ENCODE results near the gene PRKN.

The PRKN gene

DNA sequence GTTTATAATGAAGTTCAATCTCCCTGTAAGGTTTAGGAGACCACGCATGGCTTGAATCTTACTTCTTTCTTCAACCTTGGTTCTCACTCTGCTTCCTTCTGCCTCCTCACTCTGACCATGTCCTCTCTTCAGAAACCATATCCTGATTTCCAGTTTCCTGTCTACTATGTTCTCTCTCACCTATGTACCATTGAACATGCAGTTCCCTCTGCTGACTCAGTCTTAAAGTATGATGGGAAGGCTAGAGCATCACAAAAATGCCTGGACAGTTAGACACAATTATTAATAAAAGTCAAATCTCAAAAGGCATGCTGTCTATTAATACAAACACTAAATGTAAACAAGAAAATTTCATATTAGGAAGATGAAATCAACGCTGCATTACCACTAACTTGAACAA is 151.6 kb downstream of the PRKN start:
- no peak for DNase-seq (ENCODE audit: low read depth)
- TF ChIP-seq, protein P1, sequence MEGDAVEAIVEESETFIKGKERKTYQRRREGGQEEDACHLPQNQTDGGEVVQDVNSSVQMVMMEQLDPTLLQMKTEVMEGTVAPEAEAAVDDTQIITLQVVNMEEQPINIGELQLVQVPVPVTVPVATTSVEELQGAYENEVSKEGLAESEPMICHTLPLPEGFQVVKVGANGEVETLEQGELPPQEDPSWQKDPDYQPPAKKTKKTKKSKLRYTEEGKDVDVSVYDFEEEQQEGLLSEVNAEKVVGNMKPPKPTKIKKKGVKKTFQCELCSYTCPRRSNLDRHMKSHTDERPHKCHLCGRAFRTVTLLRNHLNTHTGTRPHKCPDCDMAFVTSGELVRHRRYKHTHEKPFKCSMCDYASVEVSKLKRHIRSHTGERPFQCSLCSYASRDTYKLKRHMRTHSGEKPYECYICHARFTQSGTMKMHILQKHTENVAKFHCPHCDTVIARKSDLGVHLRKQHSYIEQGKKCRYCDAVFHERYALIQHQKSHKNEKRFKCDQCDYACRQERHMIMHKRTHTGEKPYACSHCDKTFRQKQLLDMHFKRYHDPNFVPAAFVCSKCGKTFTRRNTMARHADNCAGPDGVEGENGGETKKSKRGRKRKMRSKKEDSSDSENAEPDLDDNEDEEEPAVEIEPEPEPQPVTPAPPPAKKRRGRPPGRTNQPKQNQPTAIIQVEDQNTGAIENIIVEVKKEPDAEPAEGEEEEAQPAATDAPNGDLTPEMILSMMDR (IDR thresholded peaks at IDR 0.05; ENCODE audit: low read length, missing control alignments): no peak

DNA sequence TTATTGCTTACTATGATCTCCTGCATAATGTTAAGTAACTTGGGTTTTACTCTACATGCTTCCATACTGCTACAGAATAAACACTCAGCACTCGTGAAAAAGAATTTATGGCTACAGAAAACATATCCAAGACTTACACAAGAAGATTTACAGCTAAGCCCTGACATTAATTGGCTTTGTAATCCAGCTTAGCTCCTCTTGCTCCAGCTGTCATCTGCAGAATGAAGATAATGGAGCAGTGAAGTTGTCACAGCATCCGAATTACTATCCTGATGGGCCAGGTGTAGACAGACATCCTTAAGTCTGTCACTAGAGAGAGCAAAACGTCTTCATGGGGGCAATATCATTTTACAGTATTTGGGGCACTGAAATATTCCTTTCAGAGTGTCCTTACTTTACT is 155.3 kb downstream of the PRKN start:
- TF ChIP-seq, protein P1 (IDR thresholded peaks at IDR 0.05; ENCODE audit: low read length, missing control alignments): no peak
- DNase-seq (ENCODE audit: low read depth): no peak
- no peak overlapping the region for H3K4me3 ChIP-seq (replicated peaks; ENCODE audit: low read depth, low read length)

More for the DNA sequence above, 151.6 kb downstream of the PRKN start:
- no peak overlapping the region for H3K4me3 ChIP-seq (replicated peaks; ENCODE audit: low read depth, low read length)

DNA sequence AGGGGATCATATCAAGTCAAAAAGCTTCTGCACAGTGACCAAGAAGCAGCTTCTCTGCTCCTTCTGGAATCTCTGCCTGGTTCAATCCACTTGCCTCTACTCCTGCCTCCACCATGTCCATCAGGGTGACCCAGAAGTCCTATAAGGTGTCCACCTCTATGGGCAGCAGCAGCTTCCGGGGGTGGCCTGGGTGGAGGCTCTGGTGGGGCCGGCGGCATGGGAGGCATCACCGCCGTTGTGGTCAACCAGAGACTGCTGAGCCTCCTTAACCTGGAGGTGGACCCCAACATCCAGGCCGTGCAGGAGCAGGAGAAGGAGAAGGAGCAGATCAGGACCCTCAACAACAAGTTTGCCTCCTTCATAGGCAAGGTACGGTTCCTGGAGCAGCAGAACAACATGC is 159.3 kb downstream of the PRKN start:
- TF ChIP-seq, protein P1 (IDR thresholded peaks at IDR 0.05; ENCODE audit: low read length, missing control alignments): no peak
- DNase-seq (ENCODE audit: low read depth): no peak
- no peak overlapping the region for H3K4me3 ChIP-seq (replicated peaks; ENCODE audit: low read depth, low read length)

DNA sequence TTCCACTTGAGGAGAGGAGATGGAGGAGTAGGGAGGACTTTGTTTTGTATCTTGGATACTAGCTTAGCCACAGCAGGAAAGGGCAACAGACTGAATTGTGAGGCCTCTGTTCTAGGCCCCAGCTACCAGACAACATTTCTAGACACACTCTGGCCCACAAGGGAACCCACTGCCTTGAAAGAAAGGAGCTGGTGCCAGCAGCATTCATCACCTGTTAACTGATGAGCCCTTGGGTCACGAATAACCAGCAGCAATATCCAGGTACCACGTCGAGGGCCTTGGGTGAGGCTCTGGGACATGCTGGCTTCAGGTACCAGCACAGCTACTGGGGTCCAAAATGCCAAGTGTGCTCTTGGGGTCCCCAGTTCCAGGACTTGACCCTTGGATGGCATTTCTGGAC is 165.5 kb downstream of the PRKN start:
- TF ChIP-seq, protein P1 (IDR thresholded peaks at IDR 0.05; ENCODE audit: low read length, missing control alignments): no peak
- no peak for DNase-seq (ENCODE audit: low read depth)
- no peak overlapping the region for H3K4me3 ChIP-seq (replicated peaks; ENCODE audit: low read depth, low read length)

DNA sequence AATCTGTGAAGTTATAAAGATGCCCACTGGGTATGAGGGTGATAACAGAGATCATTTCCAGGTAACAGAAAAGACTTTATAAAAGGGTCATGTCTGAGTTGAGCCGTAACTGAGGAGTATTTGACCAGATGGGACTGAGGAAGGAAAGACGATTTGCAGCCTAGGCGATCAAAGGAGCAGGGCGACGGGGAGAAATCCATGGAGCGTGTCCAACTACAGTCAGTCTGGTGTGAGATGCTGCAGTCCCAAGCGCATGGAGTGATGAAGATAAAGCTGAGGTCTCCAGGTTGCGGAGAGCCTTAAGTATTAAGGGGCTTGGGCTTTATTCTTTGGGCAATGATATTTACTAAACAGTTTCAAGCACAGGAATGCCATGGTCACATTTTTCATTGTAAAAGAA is 166.7 kb downstream of the PRKN start:
- no peak for DNase-seq (ENCODE audit: low read depth)
- H3K4me3 ChIP-seq (replicated peaks; ENCODE audit: low read depth, low read length): no peak overlapping the region
- TF ChIP-seq, protein P1 (IDR thresholded peaks at IDR 0.05; ENCODE audit: low read length, missing control alignments): no peak

DNA sequence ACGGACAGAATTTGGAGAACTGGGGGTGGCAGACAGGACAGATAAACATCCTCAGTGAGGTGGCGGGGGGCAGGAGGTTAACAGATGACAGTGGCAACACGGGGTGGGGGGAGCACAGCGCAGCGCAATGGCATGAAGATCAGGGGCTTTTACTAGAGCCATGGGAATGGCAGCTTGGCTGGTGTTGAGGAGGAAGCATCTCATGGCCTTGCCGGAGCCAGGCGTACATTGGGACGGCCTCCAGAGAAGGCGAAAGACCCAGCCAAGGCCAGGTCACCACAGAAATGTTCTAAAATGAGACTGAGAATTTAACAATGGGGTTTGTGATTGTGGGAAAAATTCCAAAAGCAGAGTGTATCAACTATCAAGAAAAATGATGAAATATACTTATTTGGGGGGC is 173.0 kb downstream of the PRKN start:
- no peak for DNase-seq (ENCODE audit: low read depth)
- TF ChIP-seq, protein P1 (IDR thresholded peaks at IDR 0.05; ENCODE audit: low read length, missing control alignments): no peak
- no peak overlapping the region for H3K4me3 ChIP-seq (replicated peaks; ENCODE audit: low read depth, low read length)

DNA sequence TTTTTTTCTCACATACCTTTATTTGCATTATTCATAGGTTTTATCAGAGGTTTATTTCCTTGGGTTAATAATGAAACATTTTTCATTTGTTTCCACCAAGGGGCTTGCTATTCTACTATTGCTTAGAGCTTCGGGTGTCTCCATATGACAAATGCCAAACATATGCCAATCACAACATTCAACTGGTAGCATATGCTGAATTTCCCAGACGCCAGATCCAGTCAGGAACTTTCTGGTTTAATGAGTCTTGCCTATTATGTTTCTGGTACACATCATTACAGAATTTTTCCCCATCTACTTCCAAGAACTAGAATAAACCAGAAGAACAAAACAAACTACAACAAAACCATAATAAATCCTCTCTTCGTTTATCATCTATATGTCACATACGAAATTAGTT is 180.7 kb downstream of the PRKN start:
- no peak for DNase-seq (ENCODE audit: low read depth)
- TF ChIP-seq, protein P1 (IDR thresholded peaks at IDR 0.05; ENCODE audit: low read length, missing control alignments): no peak
- no peak overlapping the region for H3K4me3 ChIP-seq (replicated peaks; ENCODE audit: low read depth, low read length)
